ENCODE data around the gene BPI.
A peak's percentile ranks its signal among the peaks of the same experiment; 100 is the strongest.
"Not testable (repeated sequence)": the region's sequence is repeated elsewhere in the genome, so short reads cannot be mapped to it uniquely, and the experiment has no call there.

BPI gene

DNA sequence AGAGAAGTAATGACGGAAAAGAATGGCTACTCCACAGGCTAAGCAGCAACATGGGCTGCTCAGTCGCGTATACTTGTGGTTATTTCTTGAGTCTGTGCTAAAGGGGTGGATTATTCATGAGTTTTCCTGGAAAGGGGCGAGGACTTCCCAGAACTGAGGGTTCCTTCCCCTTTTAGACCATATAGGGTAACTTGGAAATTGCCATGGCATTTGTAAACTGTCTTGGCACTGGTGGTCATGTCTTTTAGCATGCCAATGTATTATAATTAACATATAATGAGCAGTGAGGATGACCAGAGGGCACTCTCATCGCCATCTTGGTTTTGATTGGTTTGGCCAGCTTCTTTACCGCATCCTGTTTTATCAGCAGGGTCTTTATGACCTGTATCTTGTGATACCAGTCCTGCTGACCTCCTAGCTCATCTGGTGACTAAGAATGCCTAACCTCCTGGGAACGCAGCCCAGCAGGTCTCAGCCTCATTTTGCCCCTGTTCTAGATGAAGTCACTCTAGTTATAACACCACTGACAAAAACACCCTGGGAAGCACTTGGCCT, 53.8 kb downstream of the BPI start:
- FAIRE-seq = no peak
- DNase-seq (ENCODE audit: low spot score) = no peak

DNA sequence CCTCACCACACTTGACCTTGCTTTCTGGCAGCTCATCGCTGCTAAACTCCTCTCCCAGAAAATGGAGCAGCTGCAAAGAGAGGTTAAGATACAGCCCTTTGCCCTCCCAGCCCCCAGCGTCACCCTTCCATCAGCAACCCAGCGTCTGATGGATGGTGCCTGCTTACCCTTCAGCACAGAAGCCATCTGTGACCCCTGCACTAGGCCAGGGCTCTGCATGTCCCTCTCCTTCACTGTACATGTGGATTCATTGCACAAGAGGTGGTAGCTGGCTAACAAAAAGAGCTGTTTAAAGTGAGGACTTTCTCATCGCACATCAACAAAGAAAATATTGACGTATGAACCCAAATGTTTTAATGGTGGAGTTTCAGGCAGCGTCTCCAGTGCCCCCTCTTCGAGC, 54.6 kb downstream of the BPI start:
- no peak for DNase-seq (ENCODE audit: low spot score)
- no peak for FAIRE-seq

DNA sequence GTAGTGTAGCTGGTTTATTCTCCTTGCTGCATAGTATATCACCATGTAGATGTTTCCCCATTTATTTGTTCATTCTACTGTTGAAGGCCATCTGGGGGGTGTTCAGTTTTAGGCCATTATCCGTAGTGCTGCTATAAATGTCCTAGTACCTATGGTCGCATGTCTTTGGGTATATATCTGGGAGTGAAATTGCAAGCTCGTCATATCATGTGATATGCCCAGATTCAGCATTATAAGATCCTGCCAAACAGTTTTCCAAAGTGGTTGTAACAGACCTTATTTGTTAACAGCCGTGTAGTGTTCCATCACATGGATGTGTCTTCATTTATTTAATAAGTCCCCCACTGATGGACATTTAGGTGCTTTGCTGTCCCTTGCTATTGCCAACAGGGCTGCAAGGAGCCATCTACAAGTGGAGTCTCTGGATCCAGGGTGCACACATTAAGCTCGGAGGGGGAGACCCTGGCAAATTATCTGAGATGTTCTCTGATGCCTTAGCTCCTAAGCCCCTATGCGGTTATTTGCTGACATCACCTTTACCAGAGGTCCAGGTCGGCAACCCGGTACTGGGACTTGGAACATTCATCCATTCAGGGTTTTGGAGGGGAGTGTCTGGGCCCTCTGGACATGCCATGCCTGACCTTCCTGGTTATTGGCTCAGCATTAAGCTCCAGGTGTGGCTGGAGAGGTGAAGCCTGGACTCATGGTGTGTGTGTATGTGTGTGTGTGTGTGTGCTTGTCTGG, 59.2 kb downstream of the BPI start:
- FAIRE-seq = peak; percentile 9
- DNase-seq (ENCODE audit: low spot score) = no peak

DNA sequence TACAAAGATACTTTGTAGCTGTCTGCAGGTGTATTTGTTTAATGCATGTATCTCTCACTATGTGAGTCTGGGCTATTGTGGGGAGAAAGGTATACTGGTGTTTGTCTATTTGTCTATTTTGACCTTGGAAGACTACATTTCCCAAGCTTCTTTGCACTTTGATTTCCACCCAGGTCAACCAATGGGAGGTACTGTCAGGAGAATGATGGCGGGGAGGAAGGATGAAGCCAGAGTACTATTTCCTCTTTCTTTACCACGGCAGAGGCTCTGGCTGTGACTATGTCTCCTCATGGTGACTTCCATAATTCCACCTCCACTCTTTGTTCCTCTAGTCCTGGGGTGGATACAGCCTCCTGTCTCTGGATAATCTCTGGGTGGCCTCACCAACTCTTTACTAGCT, 65.4 kb downstream of the BPI start:
- no peak for FAIRE-seq

DNA sequence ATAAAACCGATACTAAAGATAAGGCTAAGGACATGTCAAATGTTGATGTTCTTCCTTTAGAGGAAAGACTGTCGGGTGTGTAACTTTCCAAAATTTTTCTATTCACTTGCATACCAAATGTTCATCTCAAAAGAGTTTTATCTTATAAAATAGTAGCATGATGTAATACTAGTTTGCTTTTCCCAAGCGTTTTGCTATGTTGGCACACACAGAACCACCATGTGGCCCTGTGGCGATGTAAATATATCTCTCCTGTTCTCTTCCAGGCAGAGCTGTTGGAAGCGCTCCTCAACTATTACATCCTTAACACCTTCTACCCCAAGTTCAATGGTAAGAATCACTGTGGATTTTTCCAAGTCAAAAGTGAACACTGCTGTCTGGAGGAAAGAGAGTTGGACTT, 68.8 kb downstream of the BPI start:
- no peak for DNase-seq (ENCODE audit: low spot score)

More for the DNA sequence above, 65.4 kb downstream of the BPI start:
- no peak for DNase-seq (ENCODE audit: low spot score)

DNA sequence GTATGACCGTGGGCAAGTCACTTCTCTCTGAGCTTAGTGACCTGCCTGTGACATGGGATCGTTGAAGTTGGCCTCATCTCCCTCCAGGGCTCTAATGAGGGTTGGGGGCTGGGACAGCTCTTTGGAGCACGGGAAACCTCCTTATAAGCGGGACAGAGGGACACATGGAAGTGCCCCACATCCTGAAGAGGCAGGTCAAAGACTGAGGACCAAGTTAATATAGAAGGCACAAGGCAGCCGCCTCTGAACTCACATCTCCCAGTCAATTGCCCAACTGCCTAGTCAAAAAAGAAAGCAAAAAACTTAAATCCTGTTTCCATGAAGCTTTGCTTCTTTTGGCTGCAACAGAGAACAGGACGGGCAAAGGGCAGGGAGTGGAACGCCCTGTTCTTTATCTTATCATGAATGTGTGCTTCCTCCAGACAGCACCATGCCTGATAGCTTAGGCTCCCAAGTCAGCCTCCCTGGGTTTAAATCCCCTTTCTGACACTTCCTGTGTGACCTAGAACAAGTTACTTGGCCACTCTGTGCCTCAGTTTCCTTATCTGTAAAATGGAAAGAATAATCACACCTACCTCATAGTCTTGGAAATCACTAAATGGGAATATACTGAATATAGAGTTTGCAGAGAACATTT, 69.4 kb downstream of the BPI start:
- no peak for FAIRE-seq
- no peak for DNase-seq (ENCODE audit: low spot score)

More for the DNA sequence above, 68.8 kb downstream of the BPI start:
- FAIRE-seq = no peak

DNA sequence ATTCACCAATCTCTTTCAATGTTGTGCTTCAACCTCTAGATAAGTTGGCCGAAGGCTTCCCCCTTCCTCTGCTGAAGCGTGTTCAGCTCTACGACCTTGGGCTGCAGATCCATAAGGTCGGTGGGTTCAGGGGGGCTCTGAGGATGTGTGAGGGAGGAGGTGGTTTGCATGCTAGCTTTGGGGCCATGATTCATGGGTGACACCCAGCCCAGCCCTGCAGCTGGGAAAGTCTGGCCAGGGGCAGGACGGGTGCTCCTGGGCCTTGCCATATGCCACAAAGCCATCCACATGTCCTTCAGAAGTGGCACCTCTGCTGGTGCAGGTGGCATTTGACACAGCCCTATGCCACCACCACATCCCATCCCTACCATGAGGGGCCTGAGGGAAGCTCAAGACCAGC, 69.9 kb downstream of the BPI start:
- DNase-seq (ENCODE audit: low spot score) = no peak
- FAIRE-seq = no peak

DNA sequence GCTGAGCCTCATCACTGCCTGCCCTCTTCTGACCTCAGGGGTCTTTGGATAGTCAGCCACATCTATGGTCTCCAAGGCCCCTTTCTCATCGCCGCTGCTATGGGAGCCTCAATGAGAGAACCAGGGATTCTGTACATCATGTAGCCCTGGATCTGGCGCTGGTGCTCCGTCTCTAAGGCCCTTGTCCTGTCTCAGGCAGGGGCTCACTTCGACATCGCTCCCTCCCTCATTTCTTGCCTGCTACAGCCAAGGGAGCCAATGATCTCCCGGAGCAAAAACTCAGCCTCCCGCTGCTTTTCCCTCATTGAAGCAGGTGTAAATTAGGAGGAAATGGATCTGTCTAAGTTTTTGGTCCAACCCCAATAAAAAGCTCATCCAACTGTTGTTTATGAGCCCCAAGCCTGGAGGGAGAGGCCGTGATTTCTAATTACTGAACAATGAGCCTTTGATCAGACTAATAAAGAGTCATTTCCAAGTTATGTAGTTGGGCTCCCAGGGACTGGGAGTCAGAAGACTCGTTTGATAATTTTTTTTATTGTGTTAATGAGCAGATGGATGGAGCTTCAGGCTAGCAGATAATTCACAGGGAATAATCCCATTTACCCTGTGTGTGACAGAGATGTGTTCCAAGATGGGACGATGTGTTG, 73.2 kb downstream of the BPI start:
- FAIRE-seq = no peak

DNA sequence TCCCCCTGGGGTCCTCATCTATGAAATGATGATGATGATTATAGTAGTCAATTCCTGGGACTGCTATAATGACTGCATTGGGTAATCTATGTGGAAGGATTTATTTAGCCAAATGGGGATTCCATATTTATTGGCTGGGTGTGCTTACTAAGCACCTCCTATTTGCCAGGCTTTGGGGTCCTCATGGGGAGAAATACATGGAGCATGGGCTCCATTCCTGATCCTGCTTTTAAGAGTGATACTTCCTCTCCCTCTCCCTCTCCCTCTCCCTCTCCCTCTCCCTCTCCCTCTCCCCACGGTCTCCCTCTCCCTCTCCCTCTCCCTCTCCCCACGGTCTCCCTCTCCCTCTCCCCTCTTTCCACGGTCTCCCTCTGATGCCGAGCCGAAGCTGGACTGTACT, 73.9 kb downstream of the BPI start:
- DNase-seq (ENCODE audit: low spot score); FAIRE-seq: not testable (repeated sequence)

More for the DNA sequence above, 73.2 kb downstream of the BPI start:
- no peak for DNase-seq (ENCODE audit: low spot score)

DNA sequence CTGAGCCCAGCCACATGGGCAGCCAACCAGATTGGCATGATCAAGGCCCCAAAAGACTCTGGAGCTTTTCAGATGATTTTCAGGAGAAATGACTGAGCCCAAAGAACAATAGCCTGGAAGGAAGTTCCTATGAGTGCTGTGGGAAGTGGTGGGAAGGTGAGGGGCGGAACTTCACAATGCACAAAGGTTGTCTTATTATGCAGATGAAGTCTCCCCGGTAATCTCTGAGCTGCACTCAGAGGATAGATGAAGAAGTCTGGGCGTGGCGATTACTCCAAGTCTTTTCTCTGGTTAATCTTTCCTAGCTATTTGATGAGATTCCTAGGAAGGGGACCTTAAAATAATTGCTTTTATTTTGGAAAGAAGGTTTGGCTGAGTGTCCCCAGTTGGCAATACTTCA, 79.2 kb downstream of the BPI start:
- no peak for DNase-seq (ENCODE audit: low spot score)
- FAIRE-seq = no peak

DNA sequence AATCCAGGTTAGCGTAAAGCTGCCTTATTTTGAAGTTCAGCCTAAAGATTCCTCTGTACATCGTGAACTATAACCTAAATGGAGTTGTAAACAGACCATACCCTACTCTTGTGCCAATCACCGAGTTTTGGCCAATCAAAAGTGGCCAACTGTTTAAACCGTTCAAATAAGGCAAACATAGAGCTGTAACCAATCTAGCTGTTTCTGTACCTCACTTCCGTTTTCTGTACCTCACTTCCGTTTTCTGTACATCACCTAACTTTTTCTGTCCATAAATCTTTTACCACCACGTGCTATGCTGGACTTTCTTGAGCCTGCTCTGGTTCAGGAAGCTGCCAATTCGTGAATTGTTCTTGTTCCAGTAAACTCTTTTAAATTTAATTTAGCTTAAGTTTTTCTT, 82.0 kb downstream of the BPI start:
- FAIRE-seq (no peak), DNase-seq (ENCODE audit: low spot score) (no peak)

DNA sequence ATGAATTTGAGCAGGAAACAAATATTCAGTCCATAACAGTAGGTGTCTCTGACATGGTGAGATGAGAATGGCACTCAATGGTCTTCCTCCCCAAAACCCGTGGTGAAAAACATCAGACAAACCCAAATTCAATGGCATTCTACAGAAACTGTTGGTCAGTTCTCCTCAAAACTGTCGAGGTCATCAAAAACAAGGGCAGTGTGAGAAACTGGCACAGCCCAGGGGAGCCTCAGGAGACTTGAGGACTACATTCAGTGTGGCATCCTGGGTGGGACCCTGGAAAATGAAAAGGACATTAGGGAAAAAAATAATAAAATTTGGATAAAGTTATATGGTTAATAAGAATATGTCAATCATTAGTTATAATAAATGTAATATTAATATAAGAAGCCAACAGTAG, 82.9 kb downstream of the BPI start:
- DNase-seq (ENCODE audit: low spot score) (no peak), FAIRE-seq (no peak)

All from urothelium cell line (cell line).